ENCODE data around the gene RBP3.

GRCh38 chr10:47367646-47368045 is 19.5 kb downstream of the RBP3 start:
- TF ChIP-seq POLR2A (IDR thresholded peaks at IDR 0.05; ENCODE audit: extremely low read depth, insufficient read length) (no peak), CTCF (IDR thresholded peaks at IDR 0.05; ENCODE audit: low read depth, low read length) (no peak), MYC (IDR thresholded peaks at IDR 0.05; ENCODE audit: low read depth, low read length) (no peak)
